GM12892 (cell line): ENCODE results near the gene FGF12.
"Not testable (repeated sequence)": the region's sequence is repeated elsewhere in the genome, so short reads cannot be mapped to it uniquely, and the experiment has no call there.

ENCODE experiments used
- POLR2A ChIP-seq: IDR thresholded peaks from 2 replicates; pipeline ENCODE4 v1.6.1; 2011; ENCODE audit warnings: low read depth, low read length, control low read depth
- POLR2AphosphoS5 ChIP-seq: IDR thresholded peaks from 2 replicates; pipeline ENCODE4 v1.6.1; 2011; ENCODE audit warnings: low read depth, low read length, control low read depth
- TAF1 ChIP-seq: IDR thresholded peaks from 2 replicates; pipeline ENCODE4 v1.6.1; 2011; ENCODE audit warnings: low read depth, mild to moderate bottlenecking, control low read depth, low read length, borderline replicate concordance

- not testable (repeated sequence) for TF ChIP-seq POLR2A, POLR2AphosphoS5, TAF1
Observed at GRCh38 chr3:192744604-192745003, 17.3 kb upstream of the FGF12 start.
